ENCODE results near the gene EIF1AD.
"Not testable (repeated sequence)": the region's sequence is repeated elsewhere in the genome, so short reads cannot be mapped to it uniquely, and the experiment has no call there.

Gene EIF1AD

DNA sequence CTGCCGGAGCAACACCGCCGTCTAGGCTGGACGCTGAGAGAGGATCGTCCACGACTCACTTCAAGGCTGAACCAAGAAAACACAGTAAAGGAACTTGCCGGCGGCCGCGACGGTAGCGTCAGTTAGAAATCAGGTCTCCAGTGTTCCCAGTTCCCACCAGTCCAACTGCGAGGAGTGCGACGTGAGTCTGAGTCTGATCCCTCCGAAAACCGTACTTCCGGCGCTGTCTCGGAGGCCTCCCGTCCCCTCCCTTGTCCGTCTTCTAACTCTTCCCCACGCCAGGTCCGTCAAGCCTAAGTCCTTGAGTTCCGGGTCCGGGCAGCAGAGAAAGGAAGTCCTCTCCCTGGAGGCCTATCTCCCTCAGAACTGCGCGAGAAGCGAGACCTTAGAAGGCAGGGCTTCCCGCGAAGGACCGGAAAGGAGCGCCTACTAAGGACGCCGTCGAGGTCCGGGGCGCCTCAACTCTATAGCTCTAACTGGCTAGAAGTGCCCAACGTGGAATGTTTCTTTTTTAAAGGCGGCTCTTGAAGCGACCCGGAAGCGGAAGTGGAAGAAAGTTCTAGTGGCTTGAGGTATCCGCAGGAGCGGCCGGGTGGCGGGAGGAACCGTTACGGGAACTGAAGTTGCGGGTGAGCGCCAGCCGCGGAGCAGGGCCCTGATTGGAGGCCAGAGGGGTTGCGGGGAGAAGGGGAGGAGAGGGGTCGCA, at the start of gene EIF1AD, which contains the start of gene BANF1:
EIF1AD (minus strand) TSS at position 216 of the 706 bp plus-strand sequence. CDS start 1,768 bp downstream, outside the sequence.
BANF1 (plus strand) TSS at position 562 of the 706 bp plus-strand sequence. CDS start 748 bp downstream, outside the sequence.
- peak; percentile 79 to 87 for DNase-seq (ENCODE audit: low read depth in 2 of 2)

- no peak for DNase-seq (ENCODE audit: low read depth in 2 of 2)
These were observed 49.4 kb upstream of the EIF1AD start for GRCh38 chr11:66051371-66051765.

GRCh38 chr11:66050581-66051231, 48.7 kb upstream of the EIF1AD start:
- no peak for DNase-seq (ENCODE audit: low read depth in 2 of 2)

DNA sequence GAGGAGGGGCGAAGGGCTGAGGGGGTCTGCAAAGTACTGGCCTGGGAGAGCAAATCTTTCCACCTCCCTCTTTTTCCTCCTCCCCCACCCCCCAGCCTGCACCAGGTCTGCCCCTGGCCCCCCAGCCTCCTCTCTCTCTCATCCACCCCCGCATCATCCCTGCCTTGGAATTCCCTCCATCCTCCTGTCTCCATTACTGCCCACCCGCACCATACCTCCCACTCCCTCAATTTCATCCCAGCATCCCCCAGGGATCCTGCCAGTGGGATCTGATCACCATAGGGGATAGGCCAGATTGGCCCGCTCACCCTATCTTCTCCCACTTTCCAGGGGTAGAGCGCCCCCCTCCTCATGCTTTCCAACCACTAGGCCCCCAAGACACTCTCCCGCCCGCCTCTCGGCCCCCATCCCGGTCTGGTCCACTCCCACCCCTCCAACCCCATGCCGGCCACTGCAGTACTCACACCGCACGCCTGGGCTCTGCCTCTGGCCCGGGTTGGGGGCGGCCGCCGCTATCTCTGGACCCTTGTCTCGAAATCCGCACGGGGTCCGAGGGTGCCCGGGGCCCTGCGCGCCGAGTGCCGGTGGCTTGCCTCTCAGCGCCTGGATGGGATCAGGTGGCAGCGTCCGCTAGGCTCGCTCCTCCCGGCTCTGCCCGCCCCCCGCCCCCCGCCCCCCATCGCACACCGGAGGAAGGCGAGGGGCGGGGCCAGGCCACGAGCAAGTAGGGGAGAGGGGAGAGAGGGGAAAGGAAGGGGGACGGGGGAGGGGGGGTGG, 46.8 kb upstream of the EIF1AD start, which contains the start of gene GAL3ST3:
GAL3ST3 (minus strand) TSS at position 615 of the 777 bp plus-strand sequence. CDS start 3,746 bp downstream, outside the sequence.
- DNase-seq (ENCODE audit: low read depth in 2 of 2) = no peak

DNA sequence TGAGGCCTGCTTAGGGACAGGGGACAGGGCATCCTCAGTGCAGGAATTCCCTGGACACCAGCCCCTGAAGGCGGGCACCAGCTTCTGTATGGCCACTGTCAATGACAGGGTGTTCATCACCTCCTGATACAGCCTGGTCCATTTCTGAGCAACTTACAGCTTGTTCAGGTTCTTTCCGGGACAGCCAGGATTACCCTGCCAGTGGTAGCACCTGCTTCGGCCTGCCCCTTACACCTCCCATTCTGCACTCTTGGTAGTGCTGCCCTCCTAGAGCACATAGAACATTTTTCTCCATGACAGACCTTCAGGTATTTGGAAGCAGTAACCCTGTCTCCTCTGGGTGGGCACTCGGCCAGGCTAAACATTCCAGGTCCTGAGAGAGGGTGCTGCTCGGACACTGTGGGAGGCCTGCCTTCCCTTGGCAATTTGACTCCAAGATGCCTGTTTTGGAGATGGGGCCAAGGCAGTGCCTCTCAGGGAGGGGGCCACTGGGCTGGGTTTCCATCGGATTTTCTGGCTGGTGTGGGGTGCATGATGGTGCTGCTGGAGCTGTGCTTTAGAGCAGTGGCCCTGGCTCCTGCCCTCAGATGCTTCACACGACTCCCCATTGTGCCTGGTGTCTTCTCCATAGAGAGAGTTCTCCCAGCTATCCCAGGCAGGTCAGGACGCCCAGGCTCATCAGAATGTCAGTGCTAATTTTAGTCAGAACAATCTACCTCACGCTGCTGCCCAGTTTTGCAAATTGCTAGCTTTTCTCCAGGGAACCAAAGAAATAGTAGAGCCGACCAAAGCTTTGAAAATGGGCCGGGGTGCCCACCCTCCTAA, 45.8 kb upstream of the EIF1AD start:
- DNase-seq (ENCODE audit: low read depth in 2 of 2) = no peak

DNA sequence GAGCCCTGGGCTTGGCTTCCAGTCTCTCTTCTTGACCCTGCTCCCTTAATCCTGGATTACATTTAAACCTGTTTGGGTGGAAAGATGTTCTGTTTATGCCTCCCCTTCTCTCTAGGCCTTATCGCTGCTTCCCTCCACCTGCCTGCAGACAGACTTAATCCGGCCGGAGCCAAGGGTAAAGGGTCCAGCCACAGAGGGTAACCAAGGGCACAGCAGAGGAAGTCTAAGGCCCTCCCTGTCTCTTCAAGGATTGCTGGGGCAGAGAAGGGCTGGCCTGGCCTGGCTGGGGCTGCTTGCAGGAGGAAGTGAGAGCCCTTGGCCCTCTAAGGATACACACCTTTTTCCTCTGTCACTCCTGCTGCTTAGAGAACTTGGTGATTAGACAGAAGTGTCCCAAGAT, 44.9 kb upstream of the EIF1AD start:
- DNase-seq (ENCODE audit: low read depth in 2 of 2) = no peak

DNA sequence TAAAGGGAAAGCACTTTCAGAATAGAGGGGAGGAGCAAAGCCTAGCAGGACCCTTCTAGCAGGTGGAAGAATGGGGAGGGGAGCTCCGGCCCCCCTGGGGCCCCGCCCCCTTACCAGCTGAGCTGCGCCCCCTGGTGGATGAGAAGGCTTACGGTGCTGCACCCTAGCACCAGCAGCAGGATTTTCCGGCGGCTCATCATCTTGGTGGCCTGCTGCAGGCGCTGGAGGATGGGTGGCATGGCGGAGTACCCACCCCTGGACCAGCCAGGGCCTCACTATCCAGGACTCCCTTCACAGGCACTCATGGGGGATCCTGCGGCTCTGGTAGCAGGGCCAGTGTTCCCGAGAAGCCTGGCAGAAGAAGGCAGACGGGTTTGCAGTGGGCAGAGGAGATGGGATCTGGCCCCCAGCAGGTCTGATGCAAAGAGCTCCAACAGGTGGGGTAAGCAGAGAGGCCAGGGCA, 43.3 kb upstream of the EIF1AD start:
- peak; percentile 55 to 75 for DNase-seq (ENCODE audit: low read depth in 2 of 2)

- DNase-seq (ENCODE audit: low read depth in 2 of 2) = no peak
These were observed 42.8 kb upstream of the EIF1AD start for GRCh38 chr11:66044757-66045156.

GRCh38 chr11:66042996-66043906, 41.3 kb upstream of the EIF1AD start:
- DNase-seq (ENCODE audit: low read depth in 2 of 2) = no peak

- no peak for DNase-seq (ENCODE audit: low read depth in 2 of 2)
These were observed 40.5 kb upstream of the EIF1AD start for GRCh38 chr11:66042227-66042995.

DNA sequence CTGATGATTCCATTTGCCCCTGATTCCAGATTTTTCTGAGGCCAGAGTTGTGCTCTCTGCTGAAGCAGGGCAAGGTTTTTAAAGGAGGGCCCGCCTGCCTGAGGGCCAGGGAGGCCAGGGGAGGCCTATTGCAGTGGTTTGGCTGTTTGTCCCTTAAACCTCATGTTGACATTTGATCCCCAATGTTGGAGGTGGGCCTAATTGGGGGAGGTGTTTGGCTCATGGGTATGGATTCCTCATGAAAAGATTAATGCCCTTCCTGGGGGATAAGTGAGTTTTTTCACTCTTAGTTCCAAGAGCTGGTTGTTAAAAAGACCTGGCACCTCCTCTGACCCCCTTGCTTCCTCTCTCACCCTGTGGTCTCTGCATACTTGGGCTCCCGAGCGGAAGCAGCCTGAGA, 37.8 kb upstream of the EIF1AD start:
- DNase-seq (ENCODE audit: low read depth in 2 of 2) = no peak

DNA sequence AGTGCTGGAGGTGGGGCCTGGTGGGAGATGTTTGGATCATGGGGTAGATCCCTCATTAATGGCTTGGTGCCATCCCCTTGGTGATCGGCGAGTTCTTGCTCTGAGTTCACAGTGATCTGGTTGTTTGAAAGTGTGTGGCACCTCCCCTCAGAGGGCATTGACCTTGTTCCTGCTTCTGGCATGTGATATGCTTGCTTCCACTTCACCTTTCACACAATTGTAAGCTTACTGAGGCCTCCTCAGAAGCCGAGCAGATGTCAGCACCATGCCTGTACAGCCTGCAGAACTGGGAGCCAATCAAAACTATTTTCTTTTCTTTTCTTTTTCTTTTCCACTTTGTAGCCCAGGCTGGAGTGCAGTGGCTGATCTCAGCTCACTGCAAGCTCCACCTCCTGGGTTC, 35.4 kb upstream of the EIF1AD start:
- no peak for DNase-seq (ENCODE audit: low read depth in 2 of 2)

DNA sequence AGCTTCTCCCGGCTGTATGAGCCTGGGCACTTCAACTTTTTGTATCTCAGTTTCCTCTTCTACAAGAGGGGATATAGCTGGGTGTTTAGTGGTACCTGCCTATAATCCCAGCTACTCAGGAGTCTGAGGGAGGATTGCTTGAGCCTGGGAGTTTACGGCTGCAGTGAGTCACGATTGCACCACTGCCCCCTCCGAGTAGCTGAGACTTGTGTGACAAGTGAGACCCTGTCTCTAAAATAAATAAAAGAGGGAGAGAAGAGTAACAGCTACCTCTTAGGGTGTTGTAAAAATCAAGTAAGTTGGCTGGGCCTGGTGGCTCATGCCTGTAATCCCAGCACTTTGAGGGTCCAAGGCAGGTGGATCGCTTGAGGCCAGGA, 34.4 kb upstream of the EIF1AD start:
- DNase-seq (ENCODE audit: low read depth in 2 of 2) = no peak

DNA sequence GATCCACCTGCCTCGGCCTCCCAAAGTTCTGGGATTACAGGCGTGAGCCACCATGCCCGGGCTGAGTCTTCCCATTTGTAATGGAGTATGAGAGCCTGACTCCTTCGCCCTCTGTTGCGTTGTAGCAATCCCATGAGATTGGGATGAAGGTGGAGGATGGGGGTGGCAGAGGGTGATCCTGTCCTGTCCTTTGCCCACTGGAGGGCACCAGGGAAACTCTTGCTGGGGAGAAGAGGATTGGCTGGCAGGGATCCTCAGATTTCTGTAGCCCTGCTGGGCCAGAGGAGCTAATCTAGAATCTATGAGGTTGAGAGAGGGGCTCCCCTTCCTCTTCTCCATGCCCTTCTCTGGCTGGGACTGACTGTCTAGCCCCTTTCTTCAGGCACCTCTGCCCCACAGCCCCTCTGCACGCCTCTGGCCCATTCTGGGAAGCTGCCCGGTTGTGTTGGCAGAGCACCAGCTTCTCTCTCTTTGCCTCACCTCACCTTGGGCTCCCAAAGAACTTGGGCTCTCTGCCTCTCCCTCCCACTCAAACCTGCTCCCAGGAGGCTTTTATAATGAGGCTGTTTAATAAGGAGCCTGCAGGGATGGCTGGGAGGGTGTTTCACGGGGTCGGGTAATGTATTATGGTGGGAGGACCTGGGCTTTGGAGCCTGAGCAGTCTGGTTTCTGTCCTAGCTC, 33.8 kb upstream of the EIF1AD start:
- DNase-seq (ENCODE audit: low read depth in 2 of 2) = no peak

GRCh38 chr11:66032957-66033735, 31.2 kb upstream of the EIF1AD start:
- no peak for DNase-seq (ENCODE audit: low read depth in 2 of 2)

- DNase-seq (ENCODE audit: low read depth in 2 of 2) = no peak
These were observed 24.1 kb upstream of the EIF1AD start, which contains the start of gene CATSPER1 for GRCh38 chr11:66026017-66026529. CATSPER1 (minus strand) TSS chr11:66026479; CDS start chr11:66026379, 100 bp downstream.

DNA sequence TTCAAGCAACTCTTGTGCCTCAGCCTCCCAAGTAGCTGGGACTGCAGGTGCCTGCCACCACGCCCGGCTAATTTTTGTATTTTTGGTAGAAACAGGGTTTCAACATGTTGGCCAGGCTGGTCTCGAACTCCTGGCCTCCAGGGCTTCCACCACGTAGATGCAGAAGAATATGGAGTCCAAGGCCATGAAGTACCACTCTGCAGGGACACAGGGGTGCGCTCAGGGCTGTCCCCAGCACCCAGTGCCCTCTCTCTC, 21.2 kb upstream of the EIF1AD start:
- not testable (repeated sequence) for DNase-seq (ENCODE audit: low read depth in 2 of 2)

All from stimulated activated CD8-positive, alpha-beta memory T cell treated with anti-CD3 and anti-CD28 coated beads, Interleukin-7, amount 100 ng/mL, for 1 hour (primary cell).